Adrenal gland (tissue), 12 donors: ENCODE data around the gene PRDM16. TPM values are rescaled to one million over a fixed set of nuclear protein-coding genes. Genes with fewer than 3 reads are reported as not detected.

Experiments used
- DNase-seq, 7 donors: peaks; one replicate each; pipeline ENCODE4 v3.0.0-alpha.2; 2019 to 2020
- H3K27ac ChIP-seq, 5 donors: fragments of 200-600 bp; sonication (generic) in 4 of 5; 1 replicate in 3 of 5; 2 replicates in 2 of 5; pipeline versions ENCODE4 v1.5.1 to v1.8.0; 2016 to 2020; ENCODE audit warnings: mild to moderate bottlenecking in 1 of 5
- H3K27me3 ChIP-seq: fragments of 200-600 bp; 2 replicates; pipeline ENCODE4 v1.8.0; 2021
- H3K36me3 ChIP-seq, 2 donors: fragments of 200-600 bp; replicated peaks in 1 of 2; 1 replicate in 1 of 2; 2 replicates in 1 of 2; pipeline versions ENCODE4 v1.5.1 to v1.8.0; 2018 to 2022
- H3K4me1 ChIP-seq, 2 donors: fragments of 200-600 bp; replicated peaks in 1 of 2; 1 replicate in 1 of 2; 2 replicates in 1 of 2; pipeline versions ENCODE4 v1.5.1 to v1.8.0; 2018 to 2021
- H3K4me3 ChIP-seq, 4 donors: fragments of 200-600 bp; sonication (generic) in 3 of 4; one replicate each; pipeline ENCODE4 v1.5.1; 2016 to 2018
- H3K9me3 ChIP-seq, 3 donors: fragments of 200-600 bp; sonication (generic) in 1 of 3; replicated peaks in 1 of 3; 1 replicate in 2 of 3; 2 replicates in 1 of 3; pipeline versions ENCODE4 v1.5.1 to v1.8.0; 2016 to 2021
- CTCF ChIP-seq, 6 experiments: fragments of 450-650 bp in 4 of 6; fragments of 200-600 bp in 2 of 6; sonication (generic) in 1 of 6; IDR thresholded peaks; 1 replicate in 5 of 6; 2 replicates in 1 of 6; pipeline versions ENCODE4 v1.5.1 to v1.8.0; 2016 to 2021; ENCODE audit warnings: antibody characterized with exemption in 6 of 6, mild to moderate bottlenecking in 2 of 6, moderate library complexity in 1 of 6
- POLR2A ChIP-seq, 2 donors: fragments of 450-650 bp; IDR thresholded peaks; one replicate each; pipeline ENCODE4 v1.6.1; 2017; ENCODE audit warnings: antibody characterized with exemption in 2 of 2, mild to moderate bottlenecking in 2 of 2, moderate library complexity in 1 of 2
- WGBS, 4 donors: extraction: QIAGEN DNeasy Blood & Tissue Kit in 2 of 4; methylation state at CpG; one replicate each; pipeline versions ENCODE4 v1.1.5 to v1.1.7; 2013 to 2017; 5-methylcytosine and 5-hydroxymethylcytosine counted together
- intact Hi-C, 2 donors: fragments of 100-400 bp; cut with DNase I; formaldehyde crosslinking; loops; one replicate each; pipeline versions ENCODE4 v1.14.1 to v1.15.0; 2022 to 2023
- polyA plus RNA-seq, 3 donors: library from polyadenylated mRNA; stranded (reverse); fragments of 200-250 nt in 2 of 3; fragments of 350-450 nt in 1 of 3; fragmentation: Illumina TruSeq in 1 of 3; extraction: RNeasy Lipid Tissue Mini Kit (QIAGEN cat#74804) in 1 of 3; gene quantifications; one replicate each; pipeline ENCODE4 v1.2.3, GENCODE V29; 2013 to 2014
- total RNA-seq, 9 donors: library from RNA; depleted of rRNA in 4 of 9; stranded (reverse); fragments of >200 nt in 4 of 9; fragments of 120-200 nt in 1 of 9; fragmentation: NEBNext Ultra II Directional in 1 of 9; extraction: Animal tissue kit (Norgen Biotek cat#: 25700) in 1 of 9; gene quantifications; one replicate each; pipeline versions ENCODE4 v1.1.0 to v1.2.4, GENCODE V29; 2013 to 2023
- donor health status: healthy with polysubstance abuse.
- donor health status: Bipolar disorder and iron deficiency.
- donor health status: DM: yes; HTN: yes; CAD: no.
- donor health status: DM: no; HTN: no; CAD: no.
- donor health status: DM: no; HTN: no; CAD: no.
- donor health status: DM: yes; HTN: yes; CAD: no.

PRDM16 gene
- total and polyA plus RNA-seq, 12 donors = 0.04 to 2.8 (median 0.61) TPM; not detected in 1

- H3K4me1 ChIP-seq = no peaks in the 10 kb centered on the region
- TF ChIP-seq POLR2A (IDR thresholded peaks at IDR 0.05) (no peak), CTCF (IDR thresholded peaks at IDR 0.05) (no peak)
- intact Hi-C loops = no loop called here
- no peaks in the 10 kb centered on the region for H3K9me3 ChIP-seq
- WGBS, 4 donors = 60 to 69% (median 64%) methylated on average over 6 to 15 of the region's 15 CpGs
- no peak for DNase-seq
- H3K4me3 ChIP-seq = no peak overlapping the region
- H3K27me3 ChIP-seq = peaks cover 3% of the 10 kb centered on the region
- no peak overlapping the region for H3K27ac ChIP-seq
- H3K36me3 ChIP-seq = no peaks in the 10 kb centered on the region
These were observed 412.0 kb downstream of the PRDM16 start for GRCh38 chr1:3481046-3481445.

- 56 to 80% (median 68%) methylated on average over 3 to 20 of the region's 20 CpGs for WGBS, 4 donors
- no peak for TF ChIP-seq CTCF (IDR thresholded peaks at IDR 0.05)
- TF ChIP-seq POLR2A (IDR thresholded peaks at IDR 0.05) = no peak
- Histone ChIP-seq H3K27ac (no peak overlapping the region), H3K36me3 (no peaks in the 10 kb centered on the region), H3K4me3 (no peak overlapping the region), H3K27me3 (peaks cover 3% of the 10 kb centered on the region), H3K4me1 (no peaks in the 10 kb centered on the region), H3K9me3 (no peaks in the 10 kb centered on the region)
- DNase-seq = no peak
- intact Hi-C loops = no loop called here
These were observed 412.9 kb downstream of the PRDM16 start for GRCh38 chr1:3481836-3482375.

- no peak for DNase-seq
- Histone ChIP-seq H3K9me3 (no peaks in the 10 kb centered on the region), H3K27ac (no peak overlapping the region), H3K27me3 (peaks cover 3% of the 10 kb centered on the region), H3K36me3 (no peaks in the 10 kb centered on the region), H3K4me3 (no peak overlapping the region), H3K4me1 (no peaks in the 10 kb centered on the region)
- no peak for TF ChIP-seq POLR2A (IDR thresholded peaks at IDR 0.05)
- no peak for TF ChIP-seq CTCF (IDR thresholded peaks at IDR 0.05)
- intact Hi-C loops = no loop called here
- 55 to 68% (median 60%) methylated on average over 4 to 18 of the region's 18 CpGs for WGBS, 4 donors
These were observed 413.4 kb downstream of the PRDM16 start for GRCh38 chr1:3482378-3482849.

GRCh38 chr1:3483380-3483779, 414.4 kb downstream of the PRDM16 start:
- no peaks in the 10 kb centered on the region for H3K4me1 ChIP-seq
- WGBS, 4 donors = 66 to 83% (median 74%) methylated on average over 2 to 14 of the region's 14 CpGs; no CpG with 5 or more reads in 1 of the 4 donors

More at GRCh38 chr1:3483380-3483779, 414.4 kb downstream of the PRDM16 start:
- Histone ChIP-seq H3K27ac (no peak overlapping the region), H3K9me3 (no peaks in the 10 kb centered on the region), H3K4me3 (no peak overlapping the region), H3K27me3 (peaks cover 3% of the 10 kb centered on the region), H3K36me3 (no peaks in the 10 kb centered on the region)
- no peak for TF ChIP-seq CTCF (IDR thresholded peaks at IDR 0.05)
- no peak for TF ChIP-seq POLR2A (IDR thresholded peaks at IDR 0.05)
- intact Hi-C loops = no loop called here
- DNase-seq = no peak
